Measurements from ENCODE around the gene DFFB. TPM values are rescaled to one million over a fixed set of nuclear protein-coding genes. Genes with fewer than 3 reads are reported as not detected.
A peak's percentile ranks its signal among the peaks of the same experiment; 100 is the strongest.

Gene DFFB
- total RNA-seq, 3 donors from 2014 or later (not counting 1 experiment from before 2014, with no cell fraction given), result 18.3 to 27.8 (median 18.5) TPM

- no peak for DNase-seq
- Histone ChIP-seq H3K36me3 (ENCODE audit: control insufficient read depth, insufficient read depth, low read length) (peaks cover 23% of the 10 kb centered on the region), H3K27ac (ENCODE audit: low read length) (no peak overlapping the region), H3K9me3 (ENCODE audit: control insufficient read depth, insufficient read depth, low read length) (no peaks in the 10 kb centered on the region), H3K4me3 (ENCODE audit: low read length) (no peak overlapping the region), H3K4me1 (ENCODE audit: control insufficient read depth, insufficient read depth, low read length) (peaks cover 16% of the 10 kb centered on the region), H3K27me3 (ENCODE audit: control insufficient read depth, insufficient read depth, low read length) (no peaks in the 10 kb centered on the region)
- 87% methylated on average over 14 of the region's 15 CpGs for WGBS (ENCODE audit: insufficient coverage)
- TF ChIP-seq, protein P1, sequence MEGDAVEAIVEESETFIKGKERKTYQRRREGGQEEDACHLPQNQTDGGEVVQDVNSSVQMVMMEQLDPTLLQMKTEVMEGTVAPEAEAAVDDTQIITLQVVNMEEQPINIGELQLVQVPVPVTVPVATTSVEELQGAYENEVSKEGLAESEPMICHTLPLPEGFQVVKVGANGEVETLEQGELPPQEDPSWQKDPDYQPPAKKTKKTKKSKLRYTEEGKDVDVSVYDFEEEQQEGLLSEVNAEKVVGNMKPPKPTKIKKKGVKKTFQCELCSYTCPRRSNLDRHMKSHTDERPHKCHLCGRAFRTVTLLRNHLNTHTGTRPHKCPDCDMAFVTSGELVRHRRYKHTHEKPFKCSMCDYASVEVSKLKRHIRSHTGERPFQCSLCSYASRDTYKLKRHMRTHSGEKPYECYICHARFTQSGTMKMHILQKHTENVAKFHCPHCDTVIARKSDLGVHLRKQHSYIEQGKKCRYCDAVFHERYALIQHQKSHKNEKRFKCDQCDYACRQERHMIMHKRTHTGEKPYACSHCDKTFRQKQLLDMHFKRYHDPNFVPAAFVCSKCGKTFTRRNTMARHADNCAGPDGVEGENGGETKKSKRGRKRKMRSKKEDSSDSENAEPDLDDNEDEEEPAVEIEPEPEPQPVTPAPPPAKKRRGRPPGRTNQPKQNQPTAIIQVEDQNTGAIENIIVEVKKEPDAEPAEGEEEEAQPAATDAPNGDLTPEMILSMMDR (IDR thresholded peaks at IDR 0.05), result no peak
- H3K36me3 Mint-ChIP-seq, result peaks cover 5% of the 10 kb centered on the region
- H3K27ac Mint-ChIP-seq, result no peak overlapping the region
- intact Hi-C loops (cut with micrococcal nuclease), result no loop called here
- no peak overlapping the region for H3K4me3 Mint-ChIP-seq
- H3K4me1 Mint-ChIP-seq, result peaks cover 19 to 27% of the 10 kb centered on the region in 2 donors
- H3K27me3 Mint-ChIP-seq (ENCODE audit: low read depth in 2 of 2), result no peaks in the 10 kb centered on the region
- ATAC-seq, result no peak
- H3K9me3 Mint-ChIP-seq, result no peaks in the 10 kb centered on the region
Measured at GRCh38 chr1:3852711-3853485, 4.4 kb upstream of the DFFB start.

DNA sequence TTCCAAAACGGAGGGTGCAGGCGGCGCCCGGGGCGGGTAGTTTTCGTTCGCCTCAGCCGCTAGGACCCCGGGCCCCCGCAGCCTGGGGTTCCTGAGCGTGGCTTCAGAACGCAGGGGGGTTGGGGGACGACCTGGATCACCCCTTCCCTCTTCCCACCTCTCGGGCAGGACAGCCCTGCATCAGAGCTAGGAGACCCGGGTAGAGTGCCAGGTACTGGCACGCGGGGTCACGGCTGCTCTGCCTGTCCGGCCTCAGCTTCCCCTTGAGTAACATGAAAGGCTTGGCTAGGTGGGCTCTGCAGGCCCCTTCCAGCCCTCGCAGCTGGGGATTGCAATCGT is 484 bp downstream of the DFFB start:
- no peaks in the 10 kb centered on the region for H3K36me3 Mint-ChIP-seq
- no peaks in the 10 kb centered on the region for H3K9me3 Mint-ChIP-seq
- Histone ChIP-seq H3K27me3 (ENCODE audit: control insufficient read depth, insufficient read depth, low read length) (no peaks in the 10 kb centered on the region), H3K4me1 (ENCODE audit: control insufficient read depth, insufficient read depth, low read length) (peaks cover 25% of the 10 kb centered on the region), H3K36me3 (ENCODE audit: control insufficient read depth, insufficient read depth, low read length) (no peaks in the 10 kb centered on the region), H3K27ac (ENCODE audit: low read length) (peak overlapping the region; percentile 69), H3K9me3 (ENCODE audit: control insufficient read depth, insufficient read depth, low read length) (no peaks in the 10 kb centered on the region), H3K4me3 (ENCODE audit: low read length) (peak overlapping the region; percentile 81)
- H3K4me1 Mint-ChIP-seq, result peaks cover 23 to 32% of the 10 kb centered on the region in 2 donors
- TF ChIP-seq, protein P1 (IDR thresholded peaks at IDR 0.05), result no peak
- intact Hi-C loops (cut with micrococcal nuclease), result loop anchor here (1.0 kb wide), 3 partner anchors 26 to 61 kb away; partner anchors contain the start of genes C1orf174 and LRRC47
- 13% methylated on average over 21 of the region's 21 CpGs for WGBS (ENCODE audit: insufficient coverage)
- no peak for DNase-seq
- peak overlapping the region; percentile 85 to 92 for H3K27ac Mint-ChIP-seq
- H3K27me3 Mint-ChIP-seq (ENCODE audit: low read depth in 2 of 2), result no peaks in the 10 kb centered on the region
- no peak for ATAC-seq
- peak overlapping the region; percentile 98 for H3K4me3 Mint-ChIP-seq

GRCh38 chr1:3858231-3858981 is 1.1 kb downstream of the DFFB start:
- peak overlapping the region in 1 of 2 donors; percentile 22 for H3K27ac Mint-ChIP-seq
- intact Hi-C loops (cut with micrococcal nuclease), result no loop called here
- DNase-seq, result peak in 1 of 2 donors; percentile 35
- H3K4me1 ChIP-seq (ENCODE audit: control insufficient read depth, insufficient read depth, low read length), result peaks cover 25% of the 10 kb centered on the region
- peaks cover 17 to 27% of the 10 kb centered on the region in 2 donors for H3K4me1 Mint-ChIP-seq
- no peak overlapping the region for H3K4me3 ChIP-seq (ENCODE audit: low read length)
- H3K36me3 Mint-ChIP-seq, result no peaks in the 10 kb centered on the region
- peak overlapping the region; percentile 98 for H3K4me3 Mint-ChIP-seq
- no peaks in the 10 kb centered on the region for H3K27me3 Mint-ChIP-seq (ENCODE audit: low read depth in 2 of 2)
- no peaks in the 10 kb centered on the region for H3K36me3 ChIP-seq (ENCODE audit: control insufficient read depth, insufficient read depth, low read length)
- no peak overlapping the region for H3K27ac ChIP-seq (ENCODE audit: low read length)
- ATAC-seq, result no peak
- WGBS (ENCODE audit: insufficient coverage), result 88% methylated on average over 34 of the region's 34 CpGs
- TF ChIP-seq, protein P1 (IDR thresholded peaks at IDR 0.05), result no peak
- H3K9me3 ChIP-seq (ENCODE audit: control insufficient read depth, insufficient read depth, low read length), result no peaks in the 10 kb centered on the region
- H3K9me3 Mint-ChIP-seq, result no peaks in the 10 kb centered on the region
- H3K27me3 ChIP-seq (ENCODE audit: control insufficient read depth, insufficient read depth, low read length), result no peaks in the 10 kb centered on the region

Data from natural killer cell (primary cell).